ENCODE results near the gene MAOB.
"Not testable (repeated sequence)": the region's sequence is repeated elsewhere in the genome, so short reads cannot be mapped to it uniquely, and the experiment has no call there.

Gene MAOB

GRCh38 chrX:43733699-43734098 lies 148.6 kb downstream of the MAOB start:
- H3K9me2 ChIP-seq (replicated peaks; ENCODE audit: insufficient read depth, low read length): no peaks in the 10 kb centered on the region
- no peak overlapping the region for H3K9ac ChIP-seq (ENCODE audit: low read length)
- no peaks in the 10 kb centered on the region for H3K9me3 ChIP-seq (replicated peaks; ENCODE audit: insufficient read depth, low read length)
- no peak overlapping the region for H3K27ac ChIP-seq (ENCODE audit: low read length)
- H3K4me2 ChIP-seq (ENCODE audit: low read depth, low read length): no peak overlapping the region
- no peaks in the 10 kb centered on the region for H3K36me3 ChIP-seq (replicated peaks; ENCODE audit: insufficient read depth, low read length)
- no peak overlapping the region for H3K4me3 ChIP-seq (ENCODE audit: low read length)
- no peak for TF ChIP-seq EZH2phosphoT487 (IDR thresholded peaks at IDR 0.05; ENCODE audit: low read length)
- no peak for TF ChIP-seq CTCF (IDR thresholded peaks at IDR 0.05; ENCODE audit: low read length)
- TF ChIP-seq EZH2 (optimal IDR thresholded peaks at IDR 0.05; ENCODE audit: low read depth, low read length): no peak
- H3F3A ChIP-seq (ENCODE audit: insufficient read depth, low read length): no peaks in the 10 kb centered on the region
- DNase-seq: no peak
- H3K4me1 ChIP-seq (ENCODE audit: low read length): no peaks in the 10 kb centered on the region
- H4K20me1 ChIP-seq (ENCODE audit: insufficient read depth, low read length): no peaks in the 10 kb centered on the region
- H3K79me2 ChIP-seq (ENCODE audit: low read length): no peaks in the 10 kb centered on the region
- H3K27me3 ChIP-seq (replicated peaks; ENCODE audit: insufficient read depth, low read length): no peaks in the 10 kb centered on the region
- H2AFZ ChIP-seq (ENCODE audit: low read length): no peak overlapping the region

GRCh38 chrX:43731086-43731485 lies 151.2 kb downstream of the MAOB start:
- Histone ChIP-seq H3K27me3 (replicated peaks; ENCODE audit: insufficient read depth, low read length) (no peaks in the 10 kb centered on the region), H2AFZ (ENCODE audit: low read length) (no peak overlapping the region), H3K9me2 (replicated peaks; ENCODE audit: insufficient read depth, low read length) (no peaks in the 10 kb centered on the region), H3K4me3 (ENCODE audit: low read length) (no peak overlapping the region), H3K9ac (ENCODE audit: low read length) (no peak overlapping the region), H3K36me3 (replicated peaks; ENCODE audit: insufficient read depth, low read length) (no peaks in the 10 kb centered on the region), H3K4me2 (ENCODE audit: low read depth, low read length) (no peak overlapping the region), H3K79me2 (ENCODE audit: low read length) (no peaks in the 10 kb centered on the region), H3K9me3 (replicated peaks; ENCODE audit: insufficient read depth, low read length) (no peaks in the 10 kb centered on the region), H3F3A (ENCODE audit: insufficient read depth, low read length) (no peaks in the 10 kb centered on the region), H4K20me1 (ENCODE audit: insufficient read depth, low read length) (no peaks in the 10 kb centered on the region), H3K27ac (ENCODE audit: low read length) (no peak overlapping the region), H3K4me1 (ENCODE audit: low read length) (no peaks in the 10 kb centered on the region)
- no peak for TF ChIP-seq CTCF (IDR thresholded peaks at IDR 0.05; ENCODE audit: low read length)
- DNase-seq: no peak

- Histone ChIP-seq H3K9me2 (replicated peaks; ENCODE audit: insufficient read depth, low read length) (no peaks in the 10 kb centered on the region), H3K4me3 (ENCODE audit: low read length) (no peak overlapping the region), H3K9ac (ENCODE audit: low read length) (no peak overlapping the region), H4K20me1 (ENCODE audit: insufficient read depth, low read length) (no peaks in the 10 kb centered on the region), H3K79me2 (ENCODE audit: low read length) (no peaks in the 10 kb centered on the region), H3K4me1 (ENCODE audit: low read length) (no peaks in the 10 kb centered on the region), H3K27me3 (replicated peaks; ENCODE audit: insufficient read depth, low read length) (no peaks in the 10 kb centered on the region), H3F3A (ENCODE audit: insufficient read depth, low read length) (no peaks in the 10 kb centered on the region), H3K9me3 (replicated peaks; ENCODE audit: insufficient read depth, low read length) (no peaks in the 10 kb centered on the region), H3K4me2 (ENCODE audit: low read depth, low read length) (no peak overlapping the region), H3K27ac (ENCODE audit: low read length) (no peak overlapping the region), H2AFZ (ENCODE audit: low read length) (no peak overlapping the region), H3K36me3 (replicated peaks; ENCODE audit: insufficient read depth, low read length) (no peaks in the 10 kb centered on the region)
- no peak for DNase-seq
- TF ChIP-seq CTCF (IDR thresholded peaks at IDR 0.05; ENCODE audit: low read length) (no peak), EZH2phosphoT487 (IDR thresholded peaks at IDR 0.05; ENCODE audit: low read length) (no peak), EZH2 (optimal IDR thresholded peaks at IDR 0.05; ENCODE audit: low read depth, low read length) (no peak)
These were observed 153.3 kb downstream of the MAOB start for GRCh38 chrX:43728966-43729365.

- no peak overlapping the region for H3K27ac ChIP-seq (ENCODE audit: low read length)
- H3K9ac ChIP-seq (ENCODE audit: low read length): no peak overlapping the region
- no peak overlapping the region for H3K4me3 ChIP-seq (ENCODE audit: low read length)
- DNase-seq: no peak
- no peaks in the 10 kb centered on the region for H3K4me1 ChIP-seq (ENCODE audit: low read length)
- H3K79me2 ChIP-seq (ENCODE audit: low read length): no peaks in the 10 kb centered on the region
- TF ChIP-seq EZH2phosphoT487 (IDR thresholded peaks at IDR 0.05; ENCODE audit: low read length) (no peak), CTCF (IDR thresholded peaks at IDR 0.05; ENCODE audit: low read length) (no peak), EZH2 (optimal IDR thresholded peaks at IDR 0.05; ENCODE audit: low read depth, low read length) (no peak)
- H3K36me3 ChIP-seq (replicated peaks; ENCODE audit: insufficient read depth, low read length): no peaks in the 10 kb centered on the region
- H3K9me3 ChIP-seq (replicated peaks; ENCODE audit: insufficient read depth, low read length): no peaks in the 10 kb centered on the region
- no peak overlapping the region for H3K4me2 ChIP-seq (ENCODE audit: low read depth, low read length)
- no peaks in the 10 kb centered on the region for H4K20me1 ChIP-seq (ENCODE audit: insufficient read depth, low read length)
- H3K9me2 ChIP-seq (replicated peaks; ENCODE audit: insufficient read depth, low read length): no peaks in the 10 kb centered on the region
- no peaks in the 10 kb centered on the region for H3F3A ChIP-seq (ENCODE audit: insufficient read depth, low read length)
- H3K27me3 ChIP-seq (replicated peaks; ENCODE audit: insufficient read depth, low read length): no peaks in the 10 kb centered on the region
- no peak overlapping the region for H2AFZ ChIP-seq (ENCODE audit: low read length)
These were observed 154.2 kb downstream of the MAOB start for GRCh38 chrX:43728002-43728401.

- not testable (repeated sequence) for H3K4me2 ChIP-seq (ENCODE audit: low read depth, low read length); H3F3A ChIP-seq (ENCODE audit: insufficient read depth, low read length); H3K27me3 ChIP-seq (replicated peaks; ENCODE audit: insufficient read depth, low read length); H4K20me1 ChIP-seq (ENCODE audit: insufficient read depth, low read length); H3K9me3 ChIP-seq (replicated peaks; ENCODE audit: insufficient read depth, low read length); H3K9me2 ChIP-seq (replicated peaks; ENCODE audit: insufficient read depth, low read length); DNase-seq; H2AFZ ChIP-seq (ENCODE audit: low read length); H3K79me2 ChIP-seq (ENCODE audit: low read length); H3K4me3 ChIP-seq (ENCODE audit: low read length); H3K27ac ChIP-seq (ENCODE audit: low read length); H3K36me3 ChIP-seq (replicated peaks; ENCODE audit: insufficient read depth, low read length); H3K9ac ChIP-seq (ENCODE audit: low read length); H3K4me1 ChIP-seq (ENCODE audit: low read length)
These were observed 155.0 kb downstream of the MAOB start for GRCh38 chrX:43727254-43727653.
